Endothelial cell of umbilical vein (primary cell): ENCODE results near the gene NRF1. TPM values are rescaled to one million over a fixed set of nuclear protein-coding genes. Genes with fewer than 3 reads are reported as not detected.

Experiments
- BruUV-seq: library from RNA; stranded (reverse); fragments of 400-500 nt; replicated peaks from 2 replicates; lab custom pipeline; 2021; lab: Mats Ljungman, UMichigan
- CTCF ChIA-PET: fragments of 300-600, 350-600 bp; sonication (Branson Sonifier 250); formaldehyde crosslinking; loops from one replicate; lab custom pipeline; 2021; ENCODE audit warnings: antibody characterized with exemption, inconsistent platforms; lab: Charles Lee
- POLR2A ChIA-PET: fragments of 300-600, 350-600 bp; sonication (Branson Sonifier 250); formaldehyde crosslinking; loops from one replicate; lab custom pipeline; 2021; ENCODE audit warnings: antibody characterized with exemption, inconsistent platforms; lab: Charles Lee
- DNase-seq: peaks from one replicate; pipeline ENCODE4 v3.0.0-alpha.2; 2011; ENCODE audit warnings: low read depth, low spot score
- FAIRE-seq: peaks from 2 replicates; lab custom pipeline; 2011; peaks lifted over from hg19 to GRCh38; lab: Jason Lieb, UNC
- H2AFZ ChIP-seq: 2 replicates; pipeline ENCODE4 v1.6.0; 2012; ENCODE audit warnings: low read depth, low read length, control low read depth, inconsistent platforms
- H3K27ac ChIP-seq: 2 replicates; pipeline ENCODE4 v1.5.1; 2011; ENCODE audit warnings: low read depth, mild to moderate bottlenecking, control low read depth, low read length, moderate library complexity; ENCODE audit not compliant: insufficient read depth
- H3K27me3 ChIP-seq, 2 experiments: 2 replicates each; pipeline versions ENCODE4 v1.6.0 to v1.6.1; 2011; ENCODE audit warnings: low read length in 2 of 2, mixed read lengths in 1 of 2; ENCODE audit not compliant: control insufficient read depth in 2 of 2, insufficient read depth in 2 of 2
- H3K36me3 ChIP-seq, 2 experiments: 2 replicates in 1 of 2; 3 replicates in 1 of 2; pipeline ENCODE4 v1.5.1; 2011; ENCODE audit warnings: low read length in 2 of 2, mild to moderate bottlenecking in 1 of 2, moderate library complexity in 1 of 2; ENCODE audit not compliant: control insufficient read depth in 2 of 2, insufficient read depth in 2 of 2; ENCODE audit errors: extremely low read depth in 1 of 2
- H3K4me1 ChIP-seq: 3 replicates; pipeline ENCODE4 v1.5.1; 2011; ENCODE audit warnings: mild to moderate bottlenecking, low read length; ENCODE audit not compliant: control insufficient read depth, insufficient read depth; ENCODE audit errors: extremely low read depth
- H3K4me2 ChIP-seq: 2 replicates; pipeline ENCODE4 v1.6.1; 2011; ENCODE audit warnings: low read length, control low read depth, mixed read lengths; ENCODE audit not compliant: insufficient read depth
- H3K4me3 ChIP-seq, 3 experiments: fragments of 200-600 bp in 1 of 3; sonication (generic), shearing (Covaris generic) in 1 of 3; replicated peaks in 1 of 3; 2 replicates each; pipeline ENCODE4 v1.5.1; 2011 to 2016; ENCODE audit warnings: control low read depth in 3 of 3, low read length in 3 of 3, mild to moderate bottlenecking in 2 of 3, inconsistent platforms in 1 of 3, low read depth in 1 of 3, moderate library complexity in 1 of 3; ENCODE audit not compliant: insufficient read depth in 1 of 3
- H3K79me2 ChIP-seq: 2 replicates; pipeline ENCODE4 v1.6.0; 2012; ENCODE audit warnings: low read length, inconsistent platforms; ENCODE audit not compliant: control insufficient read depth, insufficient read depth
- H3K9ac ChIP-seq: replicated peaks from 2 replicates; pipeline ENCODE3; 2011; ENCODE audit warnings: low read length, control low read depth; ENCODE audit not compliant: insufficient read depth; ENCODE audit errors: extremely low read depth
- H3K9me1 ChIP-seq: replicated peaks from 3 replicates; pipeline ENCODE4 v1.6.0; 2011; ENCODE audit warnings: mild to moderate bottlenecking, low read length; ENCODE audit not compliant: control insufficient read depth, insufficient read depth; ENCODE audit errors: extremely low read depth
- H3K9me3 ChIP-seq: replicated peaks from 2 replicates; pipeline ENCODE4 v1.5.1; 2012; ENCODE audit warnings: low read length, inconsistent platforms; ENCODE audit not compliant: control insufficient read depth, insufficient read depth
- H4K20me1 ChIP-seq: replicated peaks from 2 replicates; pipeline ENCODE3; 2011; ENCODE audit warnings: mild to moderate bottlenecking, low read length; ENCODE audit not compliant: control insufficient read depth, insufficient read depth; ENCODE audit errors: extremely low read depth
- CTCF ChIP-seq, 2 donors: IDR thresholded peaks; 1 replicate in 1 of 2; 2 replicates in 1 of 2; pipeline ENCODE4 v1.5.1; 2011; ENCODE audit warnings: low read length in 2 of 2, mild to moderate bottlenecking in 2 of 2, moderate library complexity in 2 of 2, control low read depth in 1 of 2, inconsistent platforms in 1 of 2, low read depth in 1 of 2; ENCODE audit not compliant: insufficient read depth in 1 of 2; ENCODE audit errors: extremely low read depth in 1 of 2
- EZH2 ChIP-seq: IDR thresholded peaks from 2 replicates; pipeline ENCODE4 v1.6.1; 2012; ENCODE audit warnings: borderline replicate concordance, low read depth, mild to moderate bottlenecking, moderate library complexity, low read length, inconsistent platforms; ENCODE audit not compliant: severe bottlenecking
- FOS ChIP-seq: IDR thresholded peaks from 2 replicates; pipeline ENCODE4 v1.6.1; 2011; ENCODE audit warnings: mild to moderate bottlenecking, low read length, moderate library complexity, borderline replicate concordance; ENCODE audit not compliant: insufficient read depth
- GATA2 ChIP-seq: IDR thresholded peaks from 2 replicates; pipeline ENCODE4 v1.7.0; 2011; ENCODE audit warnings: low read depth, mild to moderate bottlenecking, moderate library complexity, mixed read lengths, low read length; ENCODE audit not compliant: insufficient read length, insufficient read depth
- JUN ChIP-seq: IDR thresholded peaks from 2 replicates; pipeline ENCODE4 v1.6.1; 2011; ENCODE audit warnings: borderline replicate concordance, low read depth; ENCODE audit not compliant: insufficient read length, insufficient read depth
- MAX ChIP-seq: IDR thresholded peaks from 2 replicates; pipeline ENCODE4 v1.6.1; 2011; ENCODE audit not compliant: insufficient read depth, insufficient read length
- MYC ChIP-seq: IDR thresholded peaks from one replicate; pipeline ENCODE4 v1.6.1; 2011; ENCODE audit warnings: mild to moderate bottlenecking, low read depth, low read length
- POLR2A ChIP-seq: IDR thresholded peaks from 2 replicates; pipeline ENCODE4 v1.6.1; 2012; ENCODE audit warnings: low read depth, mild to moderate bottlenecking, control low read depth, low read length
- POLR2AphosphoS5 ChIP-seq: IDR thresholded peaks from 2 replicates; pipeline ENCODE4 v1.6.1; 2012; ENCODE audit warnings: low read depth, mild to moderate bottlenecking, control low read depth, low read length, moderate library complexity; ENCODE audit not compliant: insufficient read depth
- dilution Hi-C: fragments of 300-500 bp; cut with MboI; formaldehyde crosslinking; loops from one replicate; pipeline ENCODE4 v1.15.0; 2019; ENCODE audit warnings: low sequenced_read_pairs; ENCODE audit not compliant: extremely low pct_ligation_motif_present
- intact Hi-C: fragments of 100-400 bp; cut with micrococcal nuclease; formaldehyde crosslinking; loops from one replicate; pipeline ENCODE4 v1.10.0; 2022
- polyA plus RNA-seq, 4 experiments: library from polyadenylated mRNA; depleted of rRNA in 3 of 4; stranded (reverse) in 3 of 4; unstranded in 1 of 4; fragments of >200 nt; gene quantifications; 2 replicates each; pipeline versions ENCODE4 v1.2.1 to v1.2.3, GENCODE V29; 2011 to 2012; ENCODE audit warnings: missing spikeins in 1 of 4
- total RNA-seq: library from RNA; stranded (reverse); gene quantifications from 2 replicates; pipeline ENCODE4 v1.2.3, GENCODE V29; 2021

NRF1 gene
- total and polyA plus RNA-seq, 2 donors (not counting 3 experiments of a cell fraction or from before 2014, with no cell fraction given) = 14.6 to 20.3 TPM

GRCh38 chr7:129617178-129617577, 5.7 kb downstream of the NRF1 start:
- TF ChIP-seq GATA2 (no peak), POLR2A (no peak), MYC (no peak), FOS (no peak), MAX (no peak), POLR2AphosphoS5 (no peak), CTCF (IDR thresholded peaks at IDR 0.05; ENCODE audit: extremely low read depth in 1 of 2, insufficient read depth in 1 of 2, low read depth in 1 of 2, low read length in 2 of 2) (no peak), EZH2 (no peak), JUN (no peak)
- no peak overlapping the region for H2AFZ ChIP-seq
- no peak overlapping the region for H3K4me2 ChIP-seq
- H3K27ac ChIP-seq = no peak overlapping the region
- H3K9ac ChIP-seq = no peak overlapping the region
- peaks cover 6% of the 10 kb centered on the region for H3K4me1 ChIP-seq
- CTCF ChIA-PET = interaction anchor here (0.9 to 1.4 kb wide), 5 partner anchors 9 to 274 kb away, joined by 3 to 6 read pairs (median 3); no protein-coding TSS in a partner anchor
- dilution Hi-C loops = no loop called here
- no peak for FAIRE-seq
- H3K36me3 ChIP-seq = no peaks in the 10 kb centered on the region
- DNase-seq = no peak
- BruUV-seq = no TSS peak
- peaks cover 10% of the 10 kb centered on the region for H4K20me1 ChIP-seq
- H3K4me3 ChIP-seq = no peak overlapping the region
- H3K9me3 ChIP-seq = no peaks in the 10 kb centered on the region
- intact Hi-C loops = no loop called here
- POLR2A ChIA-PET = no interaction called here
- no peaks in the 10 kb centered on the region for H3K9me1 ChIP-seq
- H3K79me2 ChIP-seq = peaks cover 98% of the 10 kb centered on the region
- H3K27me3 ChIP-seq = no peaks in the 10 kb centered on the region
